ENCODE data around the gene ADAMTS20.

The ADAMTS20 gene

GRCh38 chr12:43306066-43306465, 245.9 kb downstream of the ADAMTS20 start:
- H3K9ac ChIP-seq (ENCODE audit: low read depth, low read length) = no peak overlapping the region
- H3K36me3 ChIP-seq (ENCODE audit: insufficient read depth, low read length) = no peaks in the 10 kb centered on the region
- no peaks in the 10 kb centered on the region for H3K9me3 ChIP-seq (ENCODE audit: control insufficient read depth, insufficient read depth, low read length)
- H3K4me1 ChIP-seq (ENCODE audit: insufficient read depth, low read length) = no peaks in the 10 kb centered on the region

- Histone ChIP-seq H3K9ac (ENCODE audit: low read depth, low read length) (no peak overlapping the region), H3K9me3 (ENCODE audit: control insufficient read depth, insufficient read depth, low read length) (no peaks in the 10 kb centered on the region), H3K4me1 (ENCODE audit: insufficient read depth, low read length) (no peaks in the 10 kb centered on the region), H3K36me3 (ENCODE audit: insufficient read depth, low read length) (no peaks in the 10 kb centered on the region)
These were observed 246.9 kb downstream of the ADAMTS20 start for GRCh38 chr12:43305065-43305464.
